NCI-H128 (cell line): ENCODE data around the gene MDM4.

ENCODE experiments used
- DNase-seq: peaks from one replicate; lab custom pipeline; 2025; ENCODE audit not compliant: unreplicated experiment; lab: John Stamatoyannopoulos, UW

Gene MDM4

GRCh38 chr1:204602871-204603542 lies 86.8 kb downstream of the MDM4 start:
- no peak for DNase-seq

- no peak for DNase-seq
These were observed 89.6 kb downstream of the MDM4 start for GRCh38 chr1:204605791-204606190.
